B cell (primary cell): ENCODE data around the gene TOP2A. TPM values are rescaled to one million over a fixed set of nuclear protein-coding genes. Genes with fewer than 3 reads are reported as not detected.

ENCODE experiments used
- ATAC-seq: fragments of 200-7000 bp; cut with Tn5 transposase; one replicate; pipeline ENCODE4 v1.10.0; 2021; ENCODE audit warnings: low read depth, mild to moderate bottlenecking, moderate number of reproducible peaks, moderate library complexity
- CTCF ChIA-PET: fragments of 350-600 bp; sonication (Branson Sonifier 250); formaldehyde crosslinking; loops from one replicate; lab custom pipeline; 2021; ENCODE audit warnings: antibody characterized with exemption, inconsistent platforms; lab: Charles Lee
- POLR2A ChIA-PET: fragments of 350-600 bp; sonication (Branson Sonifier 250); formaldehyde crosslinking; loops from one replicate; lab custom pipeline; 2021; ENCODE audit warnings: antibody characterized with exemption; lab: Charles Lee
- DNase-seq: peaks from one replicate; pipeline ENCODE4 v3.0.0; 2013
- H2AFZ ChIP-seq: 2 replicates; pipeline ENCODE4 v1.6.1; 2012; ENCODE audit warnings: mild to moderate bottlenecking, low read depth, low read length; ENCODE audit not compliant: insufficient read depth, poor library complexity, severe bottlenecking
- H3K27ac ChIP-seq, 2 donors: 1 replicate in 1 of 2; 2 replicates in 1 of 2; pipeline ENCODE4 v1.5.1; 2012 to 2013; ENCODE audit warnings: low read length in 2 of 2, mild to moderate bottlenecking in 2 of 2, moderate library complexity in 1 of 2
- H3K27me3 ChIP-seq, 4 experiments: fragments of 200-600 bp in 1 of 4; sonication (generic) in 1 of 4; replicated peaks in 1 of 4; 1 replicate in 2 of 4; 2 replicates in 2 of 4; pipeline versions ENCODE4 v1.6.1 to v1.7.0; 2013 to 2016; ENCODE audit warnings: low read length in 3 of 4, mild to moderate bottlenecking in 2 of 4, mixed read lengths in 1 of 4, moderate library complexity in 1 of 4; ENCODE audit not compliant: insufficient read depth in 4 of 4, control insufficient read depth in 3 of 4; ENCODE audit errors: control extremely low read depth in 1 of 4
- H3K36me3 ChIP-seq, 2 experiments: replicated peaks in 1 of 2; 1 replicate in 1 of 2; 2 replicates in 1 of 2; pipeline versions ENCODE4 v1.6.1 to v1.7.1; 2013; ENCODE audit warnings: low read length in 1 of 2; ENCODE audit not compliant: insufficient read depth in 2 of 2, control insufficient read depth in 1 of 2; ENCODE audit errors: control extremely low read depth in 1 of 2, extremely low read depth in 1 of 2
- H3K4me1 ChIP-seq, 2 donors: fragments of 200-600 bp in 1 of 2; sonication (generic) in 1 of 2; 1 replicate in 1 of 2; 2 replicates in 1 of 2; pipeline versions ENCODE4 v1.5.1 to v1.6.1; 2013 to 2017; ENCODE audit warnings: low read length in 2 of 2; ENCODE audit not compliant: control insufficient read depth in 2 of 2, insufficient read depth in 2 of 2
- H3K4me2 ChIP-seq: replicated peaks from 2 replicates; pipeline ENCODE3; 2012; ENCODE audit warnings: mild to moderate bottlenecking, low read depth, low read length; ENCODE audit not compliant: poor library complexity, severe bottlenecking
- H3K4me3 ChIP-seq, 5 experiments: fragments of 200-600 bp in 1 of 5; sonication (generic) in 1 of 5; 1 replicate in 3 of 5; 2 replicates in 2 of 5; pipeline versions ENCODE4 v1.5.1 to v1.7.0; 2011 to 2016; ENCODE audit warnings: low read length in 4 of 5, mild to moderate bottlenecking in 4 of 5, low read depth in 2 of 5, control low read depth in 1 of 5, moderate library complexity in 1 of 5; ENCODE audit not compliant: insufficient read depth in 1 of 5; ENCODE audit errors: control extremely low read depth in 1 of 5, extremely low read depth in 1 of 5
- H3K79me2 ChIP-seq: fragments of 200-600 bp; sonication (generic); one replicate; pipeline ENCODE4 v1.6.0; 2016; ENCODE audit warnings: low read length; ENCODE audit not compliant: control insufficient read depth, insufficient read depth
- H3K9ac ChIP-seq: fragments of 200-600 bp; sonication (generic); 2 replicates; pipeline ENCODE4 v1.6.1; 2017; ENCODE audit warnings: mild to moderate bottlenecking, low read length, moderate library complexity
- H3K9me3 ChIP-seq, 3 donors: one replicate each; pipeline versions ENCODE4 v1.6.1 to v1.7.1; 2013; ENCODE audit warnings: low read length in 2 of 3; ENCODE audit not compliant: control insufficient read depth in 2 of 3, insufficient read depth in 1 of 3; ENCODE audit errors: control extremely low read depth in 1 of 3
- H4K20me1 ChIP-seq: 2 replicates; pipeline ENCODE4 v1.6.0; 2012; ENCODE audit warnings: mild to moderate bottlenecking, low read length; ENCODE audit not compliant: insufficient read depth, control insufficient read depth, poor library complexity, severe bottlenecking
- H3K27ac Mint-ChIP-seq: one replicate; pipeline ENCODE4 v1.8.0; 2021; ENCODE audit warnings: mixed read lengths
- H3K27me3 Mint-ChIP-seq: one replicate; pipeline ENCODE4 v1.8.0; 2021; ENCODE audit warnings: mixed read lengths
- H3K4me1 Mint-ChIP-seq: one replicate; pipeline ENCODE4 v1.8.0; 2021; ENCODE audit warnings: mixed read lengths
- H3K4me3 Mint-ChIP-seq: one replicate; pipeline ENCODE4 v1.8.0; 2021; ENCODE audit warnings: mixed read lengths
- H3K9me3 Mint-ChIP-seq: one replicate; pipeline ENCODE4 v1.8.0; 2022; ENCODE audit warnings: mixed read lengths; ENCODE audit not compliant: insufficient read depth
- CTCF ChIP-seq: fragments of 200-600 bp; IDR thresholded peaks from one replicate; pipeline ENCODE4 v1.8.0; 2022; ENCODE audit warnings: antibody characterized with exemption, mild to moderate bottlenecking
- EZH2 ChIP-seq: IDR thresholded peaks from 2 replicates; pipeline ENCODE4 v1.6.1; 2012; ENCODE audit warnings: borderline replicate concordance, low read depth, mild to moderate bottlenecking, moderate library complexity, low read length; ENCODE audit not compliant: insufficient read depth, poor library complexity, severe bottlenecking
- WGBS: methylation state at CpG from one replicate; pipeline ENCODE4 v1.1.5; 2013; ENCODE audit warnings: missing lambda C conversion rate; ENCODE audit not compliant: insufficient coverage; 5-methylcytosine and 5-hydroxymethylcytosine counted together
- intact Hi-C: fragments of 100-400 bp; cut with micrococcal nuclease; formaldehyde crosslinking; loops from one replicate; pipeline ENCODE4 v1.10.0; 2022
- polyA plus RNA-seq: library from polyadenylated mRNA; depleted of rRNA; stranded (reverse); fragments of >200 nt; gene quantifications from 2 replicates; pipeline ENCODE4 v1.2.3, GENCODE V29; 2012
- total RNA-seq, 2 donors: library from RNA; stranded (reverse); fragments of 120-200 nt in 1 of 2; gene quantifications; 1 replicate in 1 of 2; 2 replicates in 1 of 2; pipeline versions ENCODE4 v1.2.3 to v1.2.4, GENCODE V29; 2013 to 2022

The TOP2A gene
- total and polyA plus RNA-seq, 2 donors (not counting 1 experiment from before 2014, with no cell fraction given), result 0.36 to 3.1 TPM

- peak overlapping the region; percentile 15 for H3K4me2 ChIP-seq
- no peaks in the 10 kb centered on the region for H3K9me3 ChIP-seq
- no peak overlapping the region for H3K4me3 ChIP-seq
- H3K9ac ChIP-seq, result no peak overlapping the region
- peaks cover 5% of the 10 kb centered on the region for H4K20me1 ChIP-seq
- H3K27ac ChIP-seq, result no peak overlapping the region
- Mint-ChIP-seq H3K27ac (no peak overlapping the region), H3K4me3 (no peak overlapping the region), H3K27me3 (no peaks in the 10 kb centered on the region), H3K4me1 (peaks cover 37% of the 10 kb centered on the region), H3K9me3 (no peaks in the 10 kb centered on the region)
- no peak overlapping the region for H2AFZ ChIP-seq
- POLR2A ChIA-PET, result no interaction called here
- 59% methylated on average over 4 of the region's 4 CpGs for WGBS
- peaks cover 40% of the 10 kb centered on the region for H3K79me2 ChIP-seq
- H3K4me1 ChIP-seq, result peaks cover 23 to 33% of the 10 kb centered on the region in 2 donors
- CTCF ChIA-PET, result interaction anchor here (0.6 to 4.8 kb wide), 15 partner anchors 8 to 1104 kb away, joined by 3 to 28 read pairs (median 4); partner anchors contain the start of gene TOP2A
- ATAC-seq (no peak), DNase-seq (no peak)
- no peaks in the 10 kb centered on the region for H3K36me3 ChIP-seq
- TF ChIP-seq CTCF, result no peak
- TF ChIP-seq EZH2, result no peak
- intact Hi-C loops, result no loop called here
- H3K27me3 ChIP-seq, result peaks cover 0 to 6% (median 0%) of the 10 kb centered on the region in 4 experiments
Measured at GRCh38 chr17:40447806-40448205, 30.1 kb upstream of the TOP2A start.

GRCh38 chr17:40447148-40447644 lies 29.5 kb upstream of the TOP2A start:
- no peak overlapping the region for H3K27ac Mint-ChIP-seq
- intact Hi-C loops, result no loop called here
- H3K4me1 Mint-ChIP-seq, result peaks cover 42% of the 10 kb centered on the region
- peaks cover 5% of the 10 kb centered on the region for H4K20me1 ChIP-seq
- POLR2A ChIA-PET, result no interaction called here
- H3K4me3 Mint-ChIP-seq, result no peak overlapping the region
- peaks cover 40% of the 10 kb centered on the region for H3K79me2 ChIP-seq
- no peak overlapping the region for H2AFZ ChIP-seq
- TF ChIP-seq CTCF (no peak), EZH2 (no peak)
- H3K4me3 ChIP-seq, result no peak overlapping the region
- H3K9me3 ChIP-seq, result no peaks in the 10 kb centered on the region
- no peak overlapping the region for H3K4me2 ChIP-seq
- H3K27me3 Mint-ChIP-seq, result no peaks in the 10 kb centered on the region
- 93% methylated on average over 6 of the region's 8 CpGs for WGBS
- DNase-seq, result no peak
- H3K9ac ChIP-seq, result no peak overlapping the region
- no peak for ATAC-seq
- H3K36me3 ChIP-seq, result no peaks in the 10 kb centered on the region
- CTCF ChIA-PET, result interaction anchor here (0.6 to 3.4 kb wide), 13 partner anchors 8 to 1990 kb away, joined by 3 to 13 read pairs (median 3); partner anchors contain the start of gene TOP2A
- H3K27me3 ChIP-seq, result peaks cover 0 to 6% (median 0%) of the 10 kb centered on the region in 4 experiments
- peaks cover 25 to 38% of the 10 kb centered on the region in 2 donors for H3K4me1 ChIP-seq
- H3K9me3 Mint-ChIP-seq, result no peaks in the 10 kb centered on the region
- no peak overlapping the region for H3K27ac ChIP-seq
